ENCODE measurements around the gene RAB31. TPM values are rescaled to one million over a fixed set of nuclear protein-coding genes. Genes with fewer than 3 reads are reported as not detected.

Gene RAB31
- total RNA-seq, 1 experiment from 2014 or later = 118 TPM

DNA sequence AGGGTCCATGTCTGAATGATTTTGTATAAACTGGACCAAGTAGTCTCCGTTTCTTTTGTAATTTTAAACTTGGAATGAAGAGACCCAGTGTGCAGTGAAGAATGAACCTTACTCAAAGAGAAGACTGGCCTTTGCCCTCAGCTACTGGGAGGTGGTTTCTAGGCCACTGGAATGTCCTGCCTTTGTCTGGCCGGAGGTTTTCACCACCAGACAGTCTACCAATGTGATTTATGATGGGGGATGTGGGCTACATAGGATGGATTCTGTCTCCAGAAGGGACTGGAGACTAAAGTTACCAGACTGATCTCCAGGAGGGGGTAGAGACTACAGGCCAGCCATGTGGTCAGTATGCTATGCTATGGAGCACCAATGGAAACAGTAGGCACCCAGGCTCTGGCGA is 42.8 kb upstream of the RAB31 start:
- Histone ChIP-seq H3K27me3 (ENCODE audit: control insufficient read depth, insufficient read depth, low read length) (no peaks in the 10 kb centered on the region), H3K4me1 (ENCODE audit: control insufficient read depth, insufficient read depth, low read length) (no peaks in the 10 kb centered on the region), H3K27ac (ENCODE audit: low read length) (no peak overlapping the region), H3K9me3 (ENCODE audit: control insufficient read depth, insufficient read depth, low read depth, low read length) (no peaks in the 10 kb centered on the region), H3K4me3 (ENCODE audit: low read depth in 2 of 2, low read length in 2 of 2) (no peak overlapping the region), H3K36me3 (ENCODE audit: control insufficient read depth, insufficient read depth, low read length) (no peaks in the 10 kb centered on the region)
- in situ Hi-C loops (cut with HindIII; ENCODE audit: low pct_unique_long_range_greater_than_20kb, low sequenced_read_pairs) (no loop called here), intact Hi-C loops (cut with micrococcal nuclease; ENCODE audit: unreplicated experiment) (no loop called here)
- ChIA-PET CTCF (no interaction called here), POLR2A (interaction anchor here (0.5 kb wide), 1 partner anchor 278 kb away, joined by 4 read pairs; no protein-coding TSS in a partner anchor)
- DNase-seq (ENCODE audit: low read depth, low spot score) (no peak), ATAC-seq (no peak)
- no TSS peak for BruUV-seq (replicated peaks)
- TF ChIP-seq SIN3A (IDR thresholded peaks at IDR 0.05; ENCODE audit: borderline replicate concordance, insufficient read depth, low read depth, low read length) = no peak

DNA sequence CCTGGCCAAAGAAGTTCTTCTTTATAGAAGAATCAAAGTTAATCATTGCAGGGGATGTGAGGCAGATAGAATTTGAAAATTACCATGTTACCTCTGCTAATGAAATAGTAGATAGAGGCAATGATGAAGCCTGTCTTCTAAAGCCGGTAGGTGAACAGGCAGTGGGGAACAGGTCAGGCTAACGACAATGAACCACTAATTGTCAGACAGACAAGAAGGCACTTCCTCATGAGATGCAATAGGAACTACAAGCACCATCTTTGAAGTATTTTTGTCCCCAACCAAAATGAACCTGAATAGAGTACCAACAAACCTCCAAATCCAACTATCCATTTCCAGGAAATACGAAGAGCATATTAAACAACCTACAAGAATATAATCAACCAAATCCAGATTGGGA is 41.6 kb upstream of the RAB31 start:
- no peak overlapping the region for H3K4me3 ChIP-seq (ENCODE audit: low read depth in 2 of 2, low read length in 2 of 2)
- H3K36me3 ChIP-seq (ENCODE audit: control insufficient read depth, insufficient read depth, low read length) = no peaks in the 10 kb centered on the region
- in situ Hi-C loops (cut with HindIII; ENCODE audit: low pct_unique_long_range_greater_than_20kb, low sequenced_read_pairs) (no loop called here), intact Hi-C loops (cut with micrococcal nuclease; ENCODE audit: unreplicated experiment) (no loop called here)
- no peaks in the 10 kb centered on the region for H3K4me1 ChIP-seq (ENCODE audit: control insufficient read depth, insufficient read depth, low read length)
- ChIA-PET POLR2A (no interaction called here), CTCF (no interaction called here)
- BruUV-seq (replicated peaks) = no TSS peak
- ATAC-seq (no peak), DNase-seq (ENCODE audit: low read depth, low spot score) (no peak)
- H3K9me3 ChIP-seq (ENCODE audit: control insufficient read depth, insufficient read depth, low read depth, low read length) = no peaks in the 10 kb centered on the region
- no peak for TF ChIP-seq SIN3A (IDR thresholded peaks at IDR 0.05; ENCODE audit: borderline replicate concordance, insufficient read depth, low read depth, low read length)
- no peak for TF ChIP-seq TCF7L2 (IDR thresholded peaks at IDR 0.05; ENCODE audit: low read depth, low read length)
- TF ChIP-seq, protein P1, sequence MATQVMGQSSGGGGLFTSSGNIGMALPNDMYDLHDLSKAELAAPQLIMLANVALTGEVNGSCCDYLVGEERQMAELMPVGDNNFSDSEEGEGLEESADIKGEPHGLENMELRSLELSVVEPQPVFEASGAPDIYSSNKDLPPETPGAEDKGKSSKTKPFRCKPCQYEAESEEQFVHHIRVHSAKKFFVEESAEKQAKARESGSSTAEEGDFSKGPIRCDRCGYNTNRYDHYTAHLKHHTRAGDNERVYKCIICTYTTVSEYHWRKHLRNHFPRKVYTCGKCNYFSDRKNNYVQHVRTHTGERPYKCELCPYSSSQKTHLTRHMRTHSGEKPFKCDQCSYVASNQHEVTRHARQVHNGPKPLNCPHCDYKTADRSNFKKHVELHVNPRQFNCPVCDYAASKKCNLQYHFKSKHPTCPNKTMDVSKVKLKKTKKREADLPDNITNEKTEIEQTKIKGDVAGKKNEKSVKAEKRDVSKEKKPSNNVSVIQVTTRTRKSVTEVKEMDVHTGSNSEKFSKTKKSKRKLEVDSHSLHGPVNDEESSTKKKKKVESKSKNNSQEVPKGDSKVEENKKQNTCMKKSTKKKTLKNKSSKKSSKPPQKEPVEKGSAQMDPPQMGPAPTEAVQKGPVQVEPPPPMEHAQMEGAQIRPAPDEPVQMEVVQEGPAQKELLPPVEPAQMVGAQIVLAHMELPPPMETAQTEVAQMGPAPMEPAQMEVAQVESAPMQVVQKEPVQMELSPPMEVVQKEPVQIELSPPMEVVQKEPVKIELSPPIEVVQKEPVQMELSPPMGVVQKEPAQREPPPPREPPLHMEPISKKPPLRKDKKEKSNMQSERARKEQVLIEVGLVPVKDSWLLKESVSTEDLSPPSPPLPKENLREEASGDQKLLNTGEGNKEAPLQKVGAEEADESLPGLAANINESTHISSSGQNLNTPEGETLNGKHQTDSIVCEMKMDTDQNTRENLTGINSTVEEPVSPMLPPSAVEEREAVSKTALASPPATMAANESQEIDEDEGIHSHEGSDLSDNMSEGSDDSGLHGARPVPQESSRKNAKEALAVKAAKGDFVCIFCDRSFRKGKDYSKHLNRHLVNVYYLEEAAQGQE (IDR thresholded peaks at IDR 0.05; ENCODE audit: insufficient read depth in 1 of 2, low read depth in 2 of 2, low read length in 1 of 2) = no peak
- no peak for TF ChIP-seq POLR2AphosphoS5 (IDR thresholded peaks at IDR 0.05; ENCODE audit: low read depth, low read length)
- TF ChIP-seq, protein P2, sequence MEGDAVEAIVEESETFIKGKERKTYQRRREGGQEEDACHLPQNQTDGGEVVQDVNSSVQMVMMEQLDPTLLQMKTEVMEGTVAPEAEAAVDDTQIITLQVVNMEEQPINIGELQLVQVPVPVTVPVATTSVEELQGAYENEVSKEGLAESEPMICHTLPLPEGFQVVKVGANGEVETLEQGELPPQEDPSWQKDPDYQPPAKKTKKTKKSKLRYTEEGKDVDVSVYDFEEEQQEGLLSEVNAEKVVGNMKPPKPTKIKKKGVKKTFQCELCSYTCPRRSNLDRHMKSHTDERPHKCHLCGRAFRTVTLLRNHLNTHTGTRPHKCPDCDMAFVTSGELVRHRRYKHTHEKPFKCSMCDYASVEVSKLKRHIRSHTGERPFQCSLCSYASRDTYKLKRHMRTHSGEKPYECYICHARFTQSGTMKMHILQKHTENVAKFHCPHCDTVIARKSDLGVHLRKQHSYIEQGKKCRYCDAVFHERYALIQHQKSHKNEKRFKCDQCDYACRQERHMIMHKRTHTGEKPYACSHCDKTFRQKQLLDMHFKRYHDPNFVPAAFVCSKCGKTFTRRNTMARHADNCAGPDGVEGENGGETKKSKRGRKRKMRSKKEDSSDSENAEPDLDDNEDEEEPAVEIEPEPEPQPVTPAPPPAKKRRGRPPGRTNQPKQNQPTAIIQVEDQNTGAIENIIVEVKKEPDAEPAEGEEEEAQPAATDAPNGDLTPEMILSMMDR (IDR thresholded peaks at IDR 0.05) = no peak
- H3K27ac ChIP-seq (ENCODE audit: low read length) = no peak overlapping the region
- H3K27me3 ChIP-seq (ENCODE audit: control insufficient read depth, insufficient read depth, low read length) = no peaks in the 10 kb centered on the region

DNA sequence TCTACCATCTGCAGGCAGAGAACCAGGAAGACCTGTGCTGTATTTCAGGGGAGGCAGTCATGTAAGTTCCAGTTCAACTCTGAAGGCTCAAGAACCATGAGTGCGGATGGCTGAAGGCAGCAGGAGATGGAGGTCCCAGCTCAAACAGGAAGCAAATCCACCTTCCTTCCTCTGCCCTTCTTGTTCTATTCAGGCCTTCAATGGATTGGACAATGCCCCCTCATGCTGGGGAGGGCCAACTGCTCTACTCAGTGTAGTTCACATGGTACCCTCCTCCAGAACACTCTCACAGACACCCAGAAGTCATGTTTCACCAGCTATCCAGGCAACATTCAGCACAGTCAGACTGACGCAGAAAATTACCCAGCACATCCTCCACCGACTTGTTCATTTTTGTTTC is 39.1 kb upstream of the RAB31 start:
- H3K9me3 ChIP-seq (ENCODE audit: control insufficient read depth, insufficient read depth, low read depth, low read length) = no peaks in the 10 kb centered on the region
- H3K4me3 ChIP-seq (ENCODE audit: low read depth in 2 of 2, low read length in 2 of 2) = no peak overlapping the region
- no peak for ATAC-seq
- intact Hi-C loops (cut with micrococcal nuclease; ENCODE audit: unreplicated experiment) (no loop called here), in situ Hi-C loops (cut with HindIII; ENCODE audit: low pct_unique_long_range_greater_than_20kb, low sequenced_read_pairs) (no loop called here)
- TF ChIP-seq, protein P2 (IDR thresholded peaks at IDR 0.05) = no peak
- TF ChIP-seq SIN3A (IDR thresholded peaks at IDR 0.05; ENCODE audit: borderline replicate concordance, insufficient read depth, low read depth, low read length) (no peak), POLR2AphosphoS5 (IDR thresholded peaks at IDR 0.05; ENCODE audit: low read depth, low read length) (no peak), TCF7L2 (IDR thresholded peaks at IDR 0.05; ENCODE audit: low read depth, low read length) (no peak)
- TF ChIP-seq, protein P1 (IDR thresholded peaks at IDR 0.05; ENCODE audit: insufficient read depth in 1 of 2, low read depth in 2 of 2, low read length in 1 of 2) = no peak
- H3K36me3 ChIP-seq (ENCODE audit: control insufficient read depth, insufficient read depth, low read length) = no peaks in the 10 kb centered on the region
- BruUV-seq (replicated peaks) = no TSS peak
- ChIA-PET CTCF (no interaction called here), POLR2A (no interaction called here)
- no peak for DNase-seq (ENCODE audit: low read depth, low spot score)
- H3K27me3 ChIP-seq (ENCODE audit: control insufficient read depth, insufficient read depth, low read length) = no peaks in the 10 kb centered on the region
- peaks cover 5% of the 10 kb centered on the region; the same call in 1 of the 2 replicates for H3K4me1 ChIP-seq (ENCODE audit: control insufficient read depth, insufficient read depth, low read length)
- no peak overlapping the region for H3K27ac ChIP-seq (ENCODE audit: low read length)
